ENCODE measurements around the gene RNF227.

- TF ChIP-seq CTCF (IDR thresholded peaks at IDR 0.05) (no peak), CREB1 (CRISPR knock-in tag; IDR thresholded peaks at IDR 0.05) (no peak), NR1H2 (CRISPR knock-in tag; IDR thresholded peaks at IDR 0.05) (no peak), ATF1 (CRISPR knock-in tag; IDR thresholded peaks at IDR 0.05) (no peak), TCF7 (CRISPR knock-in tag; IDR thresholded peaks at IDR 0.05; ENCODE audit: low read depth) (no peak), IRF2 (CRISPR knock-in tag; IDR thresholded peaks at IDR 0.05; ENCODE audit: borderline replicate concordance, low read depth) (no peak)
- TF ChIP-seq, protein P1, sequence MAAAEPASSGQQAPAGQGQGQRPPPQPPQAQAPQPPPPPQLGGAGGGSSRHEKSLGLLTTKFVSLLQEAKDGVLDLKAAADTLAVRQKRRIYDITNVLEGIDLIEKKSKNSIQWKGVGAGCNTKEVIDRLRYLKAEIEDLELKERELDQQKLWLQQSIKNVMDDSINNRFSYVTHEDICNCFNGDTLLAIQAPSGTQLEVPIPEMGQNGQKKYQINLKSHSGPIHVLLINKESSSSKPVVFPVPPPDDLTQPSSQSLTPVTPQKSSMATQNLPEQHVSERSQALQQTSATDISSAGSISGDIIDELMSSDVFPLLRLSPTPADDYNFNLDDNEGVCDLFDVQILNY (CRISPR knock-in tag; IDR thresholded peaks at IDR 0.05): no peak
- TF ChIP-seq, protein P2, sequence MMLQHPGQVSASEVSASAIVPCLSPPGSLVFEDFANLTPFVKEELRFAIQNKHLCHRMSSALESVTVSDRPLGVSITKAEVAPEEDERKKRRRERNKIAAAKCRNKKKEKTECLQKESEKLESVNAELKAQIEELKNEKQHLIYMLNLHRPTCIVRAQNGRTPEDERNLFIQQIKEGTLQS (CRISPR knock-in tag; conservative IDR thresholded peaks at IDR 0.05): no peak
These were observed 26.7 kb downstream of the RNF227 start for GRCh38 chr17:7889166-7889955.
